HG03097 (cell line): ENCODE results near the gene ATP5ME.
"Not testable (repeated sequence)": the region's sequence is repeated elsewhere in the genome, so short reads cannot be mapped to it uniquely, and the experiment has no call there.

Experiments
- ATAC-seq: cut with Tn5 transposase; IDR thresholded peaks from one replicate; pipeline ENCODE4 v1.9.1; 2021; ENCODE audit not compliant: unreplicated experiment, low FRiP score

The ATP5ME gene

GRCh38 chr4:636628-637159 is 37.4 kb downstream of the ATP5ME start:
- ATAC-seq = no peak

DNA sequence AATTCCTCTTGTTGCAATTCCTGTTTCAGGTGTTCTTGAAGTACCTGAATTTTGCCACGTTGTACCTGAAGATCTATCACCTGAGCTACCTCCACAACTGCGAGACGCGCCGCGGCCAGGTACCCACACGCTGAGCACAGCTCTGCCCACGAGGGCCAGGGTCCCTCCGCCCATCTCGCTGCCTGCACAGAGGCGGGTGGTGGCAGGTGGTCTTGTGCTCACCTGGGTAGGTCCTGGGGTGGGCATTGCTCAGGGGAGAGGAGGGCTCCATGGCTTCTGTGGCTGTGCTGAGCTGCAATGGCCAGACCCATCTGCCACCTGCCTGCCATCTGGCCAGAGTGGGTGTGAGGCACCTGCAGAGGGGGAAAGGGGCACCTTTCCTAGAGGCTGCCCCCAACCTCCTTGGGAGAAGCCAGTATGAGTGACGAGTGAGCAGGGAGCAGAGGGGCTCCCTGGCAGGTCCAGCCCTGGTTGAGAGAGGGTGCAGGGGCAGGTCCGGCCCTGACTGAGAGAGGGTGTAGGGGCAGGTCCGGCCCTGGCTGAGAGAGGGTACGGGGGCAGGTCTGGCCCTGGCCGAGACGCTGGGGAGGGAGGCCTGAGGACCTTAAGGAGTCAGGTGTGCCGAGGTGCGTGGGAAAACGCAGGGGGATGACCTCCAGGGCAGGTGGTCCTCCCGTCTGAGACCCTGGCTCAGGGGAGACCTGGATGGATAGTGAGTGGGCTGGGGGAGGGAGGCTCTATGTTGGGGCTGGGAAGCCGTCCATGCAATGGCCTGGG is 38.0 kb downstream of the ATP5ME start:
- ATAC-seq = no peak

DNA sequence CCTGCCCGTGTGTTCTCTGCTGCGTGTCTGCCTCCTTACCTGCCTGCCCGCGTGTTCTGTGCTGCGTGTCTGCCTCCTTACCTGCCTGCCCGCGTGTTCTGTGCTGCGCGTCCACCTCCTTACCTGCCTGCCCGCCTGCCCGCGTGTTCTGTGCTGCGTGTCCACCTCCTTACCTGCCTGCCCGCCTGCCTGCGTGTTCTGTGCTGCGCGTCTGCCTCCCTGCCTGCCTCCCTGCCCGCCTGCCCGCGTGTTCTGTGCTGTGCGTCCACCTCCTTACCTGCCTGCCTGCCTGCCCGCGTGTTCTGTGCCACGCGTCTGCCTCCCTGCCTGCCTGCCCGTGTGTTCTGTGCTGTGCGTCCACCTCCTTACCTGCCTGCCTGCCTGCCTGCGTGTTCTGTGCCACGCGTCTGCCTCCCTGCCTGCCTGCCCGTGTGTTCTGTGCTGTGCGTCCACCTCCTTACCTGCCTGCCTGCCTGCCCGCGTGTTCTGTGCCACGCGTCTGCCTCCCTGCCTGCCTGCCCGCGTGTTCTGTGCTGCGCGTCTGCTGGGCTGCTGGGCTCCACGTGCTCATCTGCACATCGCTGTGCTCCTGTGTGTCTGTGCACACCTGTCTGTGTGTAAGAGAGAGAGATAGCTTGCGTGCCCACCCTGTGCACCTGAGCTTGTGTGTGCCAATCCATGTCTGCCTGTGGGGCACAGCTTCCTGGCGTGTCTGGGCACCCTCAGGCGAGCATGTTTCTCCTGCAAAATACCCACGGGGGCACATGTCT is 38.8 kb downstream of the ATP5ME start:
- not testable (repeated sequence) for ATAC-seq

GRCh38 chr4:634599-634985 is 39.5 kb downstream of the ATP5ME start:
- no peak for ATAC-seq

DNA sequence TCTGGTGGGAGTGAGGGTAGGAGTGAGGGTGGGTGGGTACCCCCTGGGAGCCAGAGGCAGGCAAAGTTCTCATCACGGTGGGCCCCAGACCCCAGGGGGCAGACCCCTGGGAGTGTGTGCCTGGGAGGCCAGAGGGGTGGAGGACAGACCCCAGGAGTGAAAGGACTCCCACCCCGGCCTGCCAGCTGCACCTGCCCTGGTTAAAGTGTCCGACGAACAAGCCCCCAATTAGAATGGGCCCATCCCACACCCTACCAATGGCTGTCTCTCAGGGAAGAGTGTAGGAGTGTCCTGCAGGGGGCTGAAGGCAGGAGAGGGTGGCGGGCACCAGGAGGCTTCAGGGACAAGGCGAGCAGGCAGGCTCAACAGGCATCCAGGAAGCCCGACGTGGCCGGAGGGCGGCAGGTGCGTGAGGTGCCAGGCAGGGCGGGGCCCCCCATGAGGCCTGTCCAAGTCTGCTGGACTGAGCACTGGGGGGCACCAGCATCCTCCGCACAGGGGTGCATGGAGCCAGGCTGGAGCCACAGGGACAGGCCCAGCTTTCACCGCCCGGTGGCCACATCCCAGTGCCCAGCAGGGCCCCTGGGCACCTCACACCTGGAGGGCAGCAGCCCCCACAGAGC is 40.0 kb downstream of the ATP5ME start:
- ATAC-seq = no peak

DNA sequence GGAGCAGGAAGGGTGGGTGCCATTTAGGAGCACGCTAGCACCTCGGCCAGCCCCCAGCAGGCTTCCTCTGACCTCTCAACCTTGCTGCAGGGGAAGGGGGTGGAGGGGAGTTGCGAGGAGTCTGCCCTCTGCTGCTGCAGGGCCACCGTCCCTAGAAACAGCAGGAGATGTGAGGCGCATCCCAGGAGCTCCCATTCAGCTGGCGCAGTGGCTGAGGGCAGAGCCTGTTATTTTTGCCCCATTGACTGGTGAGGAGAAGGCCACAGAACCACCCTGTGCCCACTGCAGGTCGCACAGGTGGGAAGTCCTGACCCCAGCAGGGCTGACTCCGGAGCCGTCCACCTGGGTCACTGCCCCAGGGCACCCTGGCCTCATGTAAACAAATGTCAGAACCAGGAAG is 40.7 kb downstream of the ATP5ME start:
- ATAC-seq = no peak

- no peak for ATAC-seq
These were observed 41.1 kb downstream of the ATP5ME start for GRCh38 chr4:632926-633325.

DNA sequence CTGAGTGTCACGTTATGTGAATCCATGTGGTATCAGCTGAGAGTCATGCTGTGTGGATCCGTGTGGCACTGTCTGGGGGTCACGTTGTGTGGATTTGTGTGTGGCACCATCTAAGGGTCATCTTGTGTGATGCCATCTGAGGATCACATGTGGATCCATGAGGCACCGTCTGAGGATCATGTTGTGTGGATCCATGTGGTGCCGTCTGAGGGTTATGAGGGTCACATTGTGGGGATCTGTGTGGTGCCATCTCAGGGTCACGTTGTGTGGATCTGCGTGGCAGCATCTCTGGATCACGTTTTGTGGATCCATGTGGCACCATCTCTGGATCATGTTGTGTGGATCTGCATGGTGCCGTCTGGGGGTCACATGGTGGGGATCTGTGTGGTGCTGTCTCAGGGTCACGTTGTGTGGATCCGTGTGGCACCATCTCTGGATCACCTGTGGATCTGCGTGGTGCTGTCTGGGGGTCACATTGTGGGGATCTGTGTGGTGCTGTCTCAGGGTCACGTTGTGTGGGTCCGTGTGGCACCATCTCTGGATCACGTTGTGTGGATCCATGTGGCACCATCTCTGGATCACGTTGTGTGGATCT is 41.8 kb downstream of the ATP5ME start:
- no peak for ATAC-seq

- no peak for ATAC-seq
These were observed 43.4 kb downstream of the ATP5ME start for GRCh38 chr4:630656-631055.

DNA sequence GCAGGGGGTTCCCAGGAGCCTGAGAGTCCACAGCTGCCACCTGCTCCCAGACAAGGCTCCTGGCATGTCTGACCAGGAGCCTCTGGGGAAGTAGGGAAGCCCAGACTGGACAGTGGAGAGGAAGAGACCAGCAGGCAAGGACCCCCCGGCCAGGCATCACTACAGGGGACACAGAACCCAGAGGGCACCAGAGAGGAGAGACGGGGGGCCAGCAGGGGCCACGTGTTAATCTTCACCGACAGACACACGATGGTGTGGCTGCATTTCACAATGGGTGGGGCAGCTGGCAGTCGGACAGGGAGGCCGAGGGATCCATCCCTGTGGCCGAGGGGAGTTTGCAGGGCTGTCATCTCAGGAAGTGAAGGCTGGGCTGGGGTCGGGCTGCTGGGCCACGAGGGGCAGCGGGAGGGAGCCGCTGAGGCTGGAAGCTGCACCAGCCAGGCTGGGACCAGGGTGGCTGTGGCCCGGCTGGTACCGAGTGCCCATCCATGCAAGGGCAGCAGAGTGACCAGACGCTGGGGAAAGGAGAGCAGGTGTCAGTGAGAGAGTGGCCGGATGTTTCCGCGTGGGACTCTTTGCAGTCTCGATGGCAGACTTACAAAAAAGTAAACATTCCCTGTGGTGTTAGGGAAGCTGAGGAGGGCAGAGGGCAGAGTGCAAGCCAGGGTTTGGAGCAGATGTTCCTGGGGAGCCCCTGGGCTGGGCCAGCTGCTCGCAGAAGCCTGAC is 44.0 kb downstream of the ATP5ME start:
- no peak for ATAC-seq

- no peak for ATAC-seq
These were observed 44.5 kb downstream of the ATP5ME start for GRCh38 chr4:629636-629914.

DNA sequence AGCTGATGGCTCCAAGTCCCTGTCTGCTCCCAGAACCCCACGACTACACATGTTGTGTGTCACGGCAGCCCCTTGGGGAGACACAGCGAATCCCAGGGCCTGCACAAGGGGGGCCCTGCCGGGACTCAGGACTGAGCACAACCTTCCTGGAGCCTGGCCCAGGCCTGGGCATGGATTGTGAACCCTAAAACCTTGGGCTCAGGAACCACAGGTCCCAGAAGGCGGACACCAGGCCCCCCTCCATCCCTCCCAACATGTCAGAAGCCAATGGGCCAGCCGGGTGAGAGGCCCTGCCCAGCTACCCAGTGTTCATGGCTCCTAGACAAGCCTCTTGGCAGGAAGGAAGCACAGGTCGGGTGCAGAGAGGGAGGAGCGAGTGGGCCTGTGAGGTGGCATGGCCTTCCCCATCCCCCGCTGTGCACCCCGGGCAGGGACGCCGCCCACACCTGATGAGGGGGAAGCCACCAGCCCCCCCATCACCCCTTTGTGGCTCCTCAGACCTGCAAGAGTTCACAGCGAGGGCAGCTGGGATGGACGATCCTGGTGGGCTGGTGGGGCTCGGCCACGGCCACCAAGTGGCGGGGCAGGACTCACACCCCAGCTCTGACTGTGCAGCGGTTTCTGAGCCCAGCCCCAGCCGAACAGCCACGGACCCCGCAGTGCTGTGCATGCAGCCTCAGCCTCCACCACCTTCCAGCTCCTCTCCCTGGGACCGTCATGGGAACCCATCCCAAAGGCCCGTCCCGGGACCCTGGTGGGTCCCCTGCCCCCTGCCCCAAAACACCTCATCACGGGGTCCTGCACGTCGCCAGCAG is 45.0 kb downstream of the ATP5ME start:
- no peak for ATAC-seq

DNA sequence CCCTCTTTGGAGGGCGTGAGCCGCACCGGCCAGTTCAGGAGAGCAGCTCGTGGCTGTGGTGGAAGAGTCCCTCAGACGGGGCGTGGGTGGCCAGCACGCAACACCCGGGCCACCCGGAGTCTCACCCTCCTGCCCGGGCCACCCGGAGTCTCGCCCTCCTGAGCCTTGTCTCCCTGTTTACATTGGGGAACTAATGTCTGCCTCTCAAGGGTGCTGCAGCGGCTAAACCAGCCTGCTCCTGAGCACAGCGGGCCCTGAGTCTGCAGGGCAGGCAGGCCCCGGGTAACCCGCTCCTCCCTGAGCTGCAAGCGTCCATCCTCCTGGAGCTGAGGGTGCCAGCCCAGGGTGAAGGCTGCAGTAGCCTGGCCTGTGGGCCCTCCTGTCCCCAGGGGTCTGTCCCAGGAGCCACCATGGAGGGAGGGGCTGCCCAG is 45.8 kb downstream of the ATP5ME start:
- ATAC-seq = no peak

GRCh38 chr4:627347-628125 is 46.5 kb downstream of the ATP5ME start:
- ATAC-seq = no peak

- ATAC-seq = no peak
These were observed 47.6 kb downstream of the ATP5ME start for GRCh38 chr4:626201-627091.

DNA sequence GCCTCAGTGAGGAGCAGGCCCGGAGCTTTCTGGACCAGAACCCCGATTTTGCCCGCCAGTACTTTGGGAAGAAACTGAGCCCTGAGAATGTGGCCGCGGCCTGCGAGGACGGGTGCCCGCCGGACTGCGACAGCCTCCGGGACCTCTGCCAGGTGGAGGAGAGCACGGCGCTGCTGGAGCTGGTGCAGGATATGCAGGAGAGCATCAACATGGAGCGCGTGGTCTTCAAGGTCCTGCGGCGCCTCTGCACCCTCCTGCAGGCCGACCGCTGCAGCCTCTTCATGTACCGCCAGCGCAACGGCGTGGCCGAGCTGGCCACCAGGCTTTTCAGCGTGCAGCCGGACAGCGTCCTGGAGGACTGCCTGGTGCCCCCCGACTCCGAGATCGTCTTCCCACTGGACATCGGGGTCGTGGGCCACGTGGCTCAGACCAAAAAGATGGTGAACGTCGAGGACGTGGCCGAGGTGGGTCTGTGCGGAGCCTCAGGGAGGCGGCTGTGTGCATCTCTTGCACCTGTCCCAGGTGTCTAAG is 48.4 kb downstream of the ATP5ME start:
- ATAC-seq = no peak

DNA sequence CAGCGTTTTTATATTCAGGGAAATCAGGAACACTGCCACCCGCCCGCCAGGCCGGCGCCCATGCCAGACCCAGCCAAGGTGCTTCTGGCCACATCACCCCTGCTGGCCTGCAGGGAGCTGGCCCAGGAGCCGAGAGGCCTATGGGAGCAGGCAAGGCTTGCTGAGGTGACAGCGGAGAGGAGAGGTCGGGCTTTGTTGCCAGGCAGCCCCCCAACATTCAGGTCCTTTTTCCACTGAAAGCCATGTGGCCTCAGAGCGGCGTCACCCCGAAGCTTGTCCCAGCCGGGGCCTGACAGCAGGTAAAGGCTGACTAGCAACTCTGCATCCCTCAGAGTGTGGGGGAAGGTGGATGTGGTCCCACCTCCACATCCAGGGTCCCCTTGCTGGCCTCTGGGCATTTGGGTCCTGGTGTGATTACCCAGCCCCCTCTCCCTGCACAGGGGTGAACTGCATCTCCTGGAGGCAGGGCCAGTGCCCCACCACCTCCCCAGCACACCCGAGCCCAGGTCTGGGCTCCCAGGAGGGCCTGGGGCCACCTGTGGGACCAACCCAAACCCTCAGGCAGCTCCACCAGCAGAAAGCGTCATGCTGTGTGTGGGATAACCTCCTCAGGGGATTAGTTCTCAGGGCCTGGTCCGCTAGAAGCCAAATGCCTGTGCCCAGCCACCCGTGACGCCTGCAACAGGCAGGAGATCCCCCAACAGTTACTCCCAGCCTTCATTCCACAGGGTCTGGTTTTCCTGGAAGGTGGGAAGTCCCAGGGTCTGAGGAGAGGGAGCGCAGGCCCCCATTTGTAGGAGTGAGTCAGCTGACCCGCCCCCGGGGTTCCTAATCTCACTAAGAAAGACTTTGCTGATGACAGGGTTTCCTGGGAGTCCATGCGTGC is 49.1 kb downstream of the ATP5ME start, which contains the start of gene PDE6B:
PDE6B (plus strand) TSS at position 869 of the 886 bp plus-strand sequence. CDS start 54 bp downstream, outside the sequence.
- ATAC-seq = no peak
